Measurements from ENCODE around the gene GTF2H3. TPM values are rescaled to one million over a fixed set of nuclear protein-coding genes. Genes with fewer than 3 reads are reported as not detected.
"Not testable (repeated sequence)": the region's sequence is repeated elsewhere in the genome, so short reads cannot be mapped to it uniquely, and the experiment has no call there.

GTF2H3 gene
- 33.8 and 41.3 TPM in 2 replicates for total RNA-seq
- polyA plus RNA-seq (2012) = 18.0 TPM

- DNase-seq (ENCODE audit: low read depth) = peak; percentile 98
Observed at GRCh38 chr12:123633379-123634141, at the start of gene GTF2H3, which contains the start of gene EIF2B1. GTF2H3 (plus strand) TSS chr12:123633829; CDS start chr12:123633860, 31 bp downstream. EIF2B1 (minus strand) TSS chr12:123633686; CDS start chr12:123633557, 129 bp downstream.

GRCh38 chr12:123591702-123592481 is 41.7 kb upstream of the GTF2H3 start:
- no peak for DNase-seq (ENCODE audit: low read depth)

DNA sequence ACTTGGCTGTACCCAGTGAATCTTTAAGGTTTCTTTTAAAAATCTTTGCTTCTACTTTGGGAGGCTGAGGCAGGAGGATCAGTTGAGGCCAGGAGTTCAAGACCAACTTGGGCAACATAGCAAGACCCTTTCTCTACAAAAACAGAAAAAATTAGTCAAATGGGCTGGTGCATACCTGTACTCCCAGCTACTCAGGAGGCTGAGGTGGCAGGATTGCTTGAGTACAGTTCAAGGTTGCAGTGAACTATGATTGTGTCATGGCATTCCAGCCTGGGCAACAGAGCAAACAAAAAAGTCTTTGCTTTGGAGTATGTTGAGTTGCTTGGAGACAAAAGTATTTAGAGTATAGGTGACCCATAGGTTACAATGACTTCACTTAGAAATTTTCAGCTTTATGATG is 37.9 kb upstream of the GTF2H3 start:
- DNase-seq (ENCODE audit: low read depth) = no peak

GRCh38 chr12:123597100-123597499 is 36.5 kb upstream of the GTF2H3 start:
- no peak for DNase-seq (ENCODE audit: low read depth)

DNA sequence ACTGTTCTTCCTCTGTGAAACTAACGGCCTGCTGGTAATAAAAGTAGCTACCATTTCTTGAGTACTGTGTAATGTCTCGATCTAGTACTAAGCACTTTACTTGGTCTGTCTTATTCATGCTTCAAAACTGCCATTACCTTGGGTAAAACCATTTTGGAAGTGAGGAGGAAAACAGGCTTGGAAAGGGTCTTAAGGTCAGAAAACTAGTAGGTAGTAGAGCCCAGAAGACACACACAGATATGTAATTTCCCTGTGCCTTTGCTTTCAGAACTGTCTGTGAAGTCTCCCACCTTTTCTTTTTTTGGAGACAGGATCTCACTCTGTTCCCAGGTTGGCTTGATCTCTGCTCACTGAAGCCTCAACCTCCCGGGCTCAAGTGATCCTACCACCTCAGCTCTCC is 35.1 kb upstream of the GTF2H3 start:
- no peak for DNase-seq (ENCODE audit: low read depth)

DNA sequence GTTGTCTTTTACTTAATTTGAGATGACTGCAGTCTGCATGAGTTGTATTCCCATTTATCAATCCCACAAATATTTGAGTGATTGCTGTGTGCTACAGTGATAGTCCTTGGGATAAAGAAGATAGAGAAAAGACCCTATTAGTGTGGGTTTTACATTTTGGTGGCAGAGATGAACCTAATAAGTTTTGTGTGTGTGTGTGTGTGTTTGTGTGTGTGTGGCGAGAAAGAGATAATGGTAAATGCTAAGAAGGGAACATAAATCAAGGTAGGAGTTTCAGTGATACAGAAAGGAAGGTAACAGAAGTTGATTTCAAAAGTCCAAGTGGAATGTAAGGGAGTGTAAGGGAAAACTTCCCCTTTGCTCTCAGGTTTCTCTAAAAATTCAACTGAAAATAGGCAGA is 34.3 kb upstream of the GTF2H3 start:
- DNase-seq (ENCODE audit: low read depth) = no peak

DNA sequence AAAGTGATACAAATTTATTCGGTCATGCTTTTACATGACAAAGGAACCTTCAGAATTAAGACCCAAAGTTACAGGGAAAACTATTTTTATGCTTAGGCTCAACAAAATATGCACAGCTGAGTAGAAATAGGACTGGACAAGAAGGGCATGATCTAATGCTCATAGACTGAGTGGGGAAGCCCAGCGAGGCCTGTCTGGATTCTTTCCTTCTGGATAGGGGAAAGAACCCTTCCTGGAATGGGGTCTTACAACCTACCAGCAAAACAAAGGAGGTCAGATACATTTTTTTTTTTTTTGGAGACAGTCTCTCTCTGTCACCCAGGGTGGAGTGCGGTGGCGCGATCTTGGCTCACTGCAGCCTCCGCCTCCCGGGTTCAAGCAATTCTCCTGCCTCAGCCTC is 33.9 kb upstream of the GTF2H3 start:
- DNase-seq (ENCODE audit: low read depth) = no peak

GRCh38 chr12:123601602-123602489 is 31.8 kb upstream of the GTF2H3 start, which contains the start of gene DDX55:
DDX55 (plus strand) TSS chr12:123602099; CDS start chr12:123602149, 50 bp downstream.
- DNase-seq (ENCODE audit: low read depth) = peak; percentile 87

- no peak for DNase-seq (ENCODE audit: low read depth)
Observed at GRCh38 chr12:123602651-123603195, 30.9 kb upstream of the GTF2H3 start.

DNA sequence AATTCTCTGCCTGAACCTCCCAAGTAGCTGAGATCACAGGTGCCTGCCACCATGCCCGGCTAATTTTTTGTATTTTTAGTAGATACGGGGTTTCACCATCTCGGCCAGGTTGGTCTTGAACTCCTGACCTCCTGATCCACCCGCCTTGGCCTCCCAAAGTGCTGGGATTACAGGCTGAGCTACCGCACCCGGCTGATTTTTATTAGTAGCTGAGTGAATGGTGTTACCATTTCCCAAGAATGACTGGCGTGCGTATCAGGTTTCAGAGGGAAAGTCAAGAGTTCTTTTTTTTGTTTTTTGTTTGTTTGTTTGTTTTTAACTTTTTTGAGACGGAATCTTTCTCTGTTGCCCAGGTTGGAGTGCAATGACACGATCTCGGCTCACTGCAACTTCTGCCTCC is 30.1 kb upstream of the GTF2H3 start:
- not testable (repeated sequence) for DNase-seq (ENCODE audit: low read depth)

GRCh38 chr12:123607756-123608155 is 25.9 kb upstream of the GTF2H3 start:
- no peak for DNase-seq (ENCODE audit: low read depth)

- DNase-seq (ENCODE audit: low read depth) = no peak
Observed at GRCh38 chr12:123608182-123608581, 25.4 kb upstream of the GTF2H3 start.

DNA sequence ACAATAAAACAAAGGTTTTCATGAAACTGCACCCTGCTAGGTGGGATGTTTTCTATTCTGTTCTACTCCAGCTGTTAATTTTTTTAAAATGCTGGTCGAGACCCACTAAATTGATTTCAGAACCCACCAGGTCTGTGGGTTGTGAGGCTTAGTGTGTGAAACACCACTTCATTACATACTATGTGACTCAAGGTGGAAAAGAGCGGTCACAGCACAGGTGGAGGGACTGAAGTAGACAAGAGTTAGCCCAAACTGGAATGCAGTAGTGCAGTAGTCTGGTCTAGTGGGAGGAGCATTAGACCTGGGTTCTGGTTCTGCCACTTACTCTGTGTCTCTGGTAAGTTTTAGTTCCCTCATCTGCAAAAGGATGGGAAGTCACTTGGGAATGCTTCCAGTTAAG is 19.5 kb upstream of the GTF2H3 start:
- DNase-seq (ENCODE audit: low read depth) = no peak

DNA sequence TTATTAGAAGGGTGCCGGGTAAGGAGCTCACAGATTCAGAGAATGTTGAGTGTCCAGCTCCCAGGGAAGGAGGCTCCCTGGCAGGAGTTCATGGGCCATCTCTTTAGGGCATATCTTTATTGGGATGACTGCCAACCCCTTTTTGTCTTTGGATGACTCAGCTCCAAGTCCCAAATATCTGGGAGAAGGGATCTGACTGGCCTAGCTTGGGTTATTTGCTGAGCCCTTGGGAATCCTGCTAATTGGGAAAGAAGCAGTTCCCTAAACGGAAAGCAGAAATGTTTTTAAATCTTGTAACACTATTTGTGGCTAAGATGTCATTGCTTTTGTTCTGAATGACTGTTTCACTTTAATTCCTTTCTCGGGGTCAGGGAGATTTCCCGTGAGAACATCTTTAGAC is 19.1 kb upstream of the GTF2H3 start:
- DNase-seq (ENCODE audit: low read depth) = peak; percentile 84

DNA sequence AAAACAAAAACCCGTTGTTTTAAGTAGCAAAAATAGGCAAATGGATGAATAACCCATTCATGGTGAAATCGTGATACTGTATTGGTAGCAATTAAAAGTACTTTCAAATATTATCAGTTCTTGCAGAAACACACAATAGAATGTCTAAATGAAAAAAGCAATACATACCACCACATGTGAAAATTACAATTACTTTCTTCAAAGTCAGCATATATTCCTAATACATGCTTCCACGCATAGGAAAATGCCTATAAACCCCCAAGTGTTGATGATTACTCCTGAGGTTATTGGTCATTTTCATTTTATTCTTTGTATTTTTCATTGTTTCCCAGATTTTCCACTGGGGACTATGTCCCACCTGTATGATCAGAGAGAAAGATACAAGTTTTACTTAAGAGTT is 16.5 kb upstream of the GTF2H3 start:
- DNase-seq (ENCODE audit: low read depth) = no peak

GRCh38 chr12:123617580-123617979 is 16.0 kb upstream of the GTF2H3 start:
- no peak for DNase-seq (ENCODE audit: low read depth)

DNA sequence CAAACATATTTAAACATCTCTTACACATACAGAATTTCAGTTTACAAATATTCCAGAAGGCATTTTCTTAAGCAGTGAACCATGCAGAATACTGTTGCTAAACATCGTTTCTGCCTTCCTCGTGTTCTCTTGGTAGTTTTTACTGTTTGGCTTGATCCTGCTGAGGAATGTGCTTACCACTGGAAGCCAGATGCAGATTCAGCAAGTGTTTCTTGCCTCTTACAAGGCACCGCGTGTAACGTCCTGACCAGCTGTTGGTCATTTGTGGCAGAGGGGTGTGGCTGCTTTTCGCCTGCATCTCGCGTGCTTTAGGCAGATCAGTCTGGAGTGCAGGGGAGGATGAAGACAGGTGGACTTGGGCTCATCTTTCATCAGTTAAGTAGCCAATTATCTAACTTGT is 12.5 kb upstream of the GTF2H3 start:
- no peak for DNase-seq (ENCODE audit: low read depth)

DNA sequence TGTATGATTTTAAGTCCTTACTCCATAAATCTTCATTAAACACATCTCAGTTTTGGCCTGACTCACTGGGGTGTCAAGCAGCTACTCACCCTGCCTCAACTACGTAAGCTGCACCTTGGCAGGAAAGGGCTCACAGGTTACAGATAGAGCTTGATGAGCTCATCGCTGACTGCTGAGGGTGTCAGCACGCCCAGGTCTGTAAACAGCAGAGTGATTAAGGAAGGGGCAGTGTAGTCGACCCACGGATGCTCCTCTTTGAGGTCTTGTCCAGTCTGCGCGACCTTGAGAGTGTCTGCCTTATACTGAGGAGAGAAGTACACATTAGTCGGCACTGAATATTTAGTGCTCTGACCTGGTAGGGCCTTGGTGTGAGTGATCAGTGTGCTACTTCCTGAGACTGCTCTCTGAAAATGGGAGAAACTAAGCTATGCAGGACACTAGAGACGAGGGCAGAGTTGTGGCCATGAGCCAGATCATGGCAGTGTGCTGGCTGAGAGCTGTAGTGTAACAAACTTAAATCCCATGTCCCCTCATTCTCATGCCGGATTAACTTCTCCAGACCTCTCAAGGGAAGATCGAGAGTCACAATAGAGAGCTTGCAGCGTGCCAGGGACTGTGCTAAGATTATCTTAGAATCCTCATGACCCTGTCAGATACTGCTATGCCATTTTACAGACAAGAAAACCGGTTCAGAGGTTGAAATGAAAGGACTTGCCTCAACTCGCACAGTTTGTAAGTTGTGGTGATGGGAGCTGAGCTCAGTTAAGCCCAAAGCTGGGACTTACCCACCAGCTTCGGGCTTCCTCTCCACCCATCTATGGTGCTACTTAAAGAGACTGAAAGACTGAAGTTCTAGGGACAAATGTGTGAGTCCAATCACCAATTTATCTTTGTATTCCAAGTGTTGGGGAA is 11.8 kb upstream of the GTF2H3 start:
- no peak for DNase-seq (ENCODE audit: low read depth)

GRCh38 chr12:123634142-123634561 is 523 bp downstream of the GTF2H3 start:
- no peak for DNase-seq (ENCODE audit: low read depth)

GRCh38 chr12:123643911-123644310 is 10.3 kb downstream of the GTF2H3 start:
- no peak for DNase-seq (ENCODE audit: low read depth)
